HL-60 (cell line): ENCODE data around the gene HIVEP1.

Source experiments
- CTCF ChIP-seq: IDR thresholded peaks from one replicate; pipeline ENCODE4 v1.5.1; 2011; ENCODE audit warnings: low read length, control low read depth, inconsistent platforms; ENCODE audit not compliant: insufficient read depth
- POLR2AphosphoS5 ChIP-seq: IDR thresholded peaks from 2 replicates; pipeline ENCODE4 v1.6.1; 2012; ENCODE audit warnings: low read depth
- REST ChIP-seq: IDR thresholded peaks from 2 replicates; pipeline ENCODE4 v1.6.1; 2012; ENCODE audit warnings: low read depth; ENCODE audit not compliant: insufficient replicate concordance

GRCh38 chr6:12150812-12151432, 138.8 kb downstream of the HIVEP1 start:
- no peak for TF ChIP-seq REST
- peak; percentile 24 for TF ChIP-seq CTCF
- TF ChIP-seq POLR2AphosphoS5, result no peak
